NCI-H2107 (cell line): ENCODE measurements around the gene ZNG1A.
"Not testable (repeated sequence)": the region's sequence is repeated elsewhere in the genome, so short reads cannot be mapped to it uniquely, and the experiment has no call there.

Source experiments
- DNase-seq: peaks from one replicate; lab custom pipeline; 2025; lab: John Stamatoyannopoulos, UW

Gene ZNG1A

DNA sequence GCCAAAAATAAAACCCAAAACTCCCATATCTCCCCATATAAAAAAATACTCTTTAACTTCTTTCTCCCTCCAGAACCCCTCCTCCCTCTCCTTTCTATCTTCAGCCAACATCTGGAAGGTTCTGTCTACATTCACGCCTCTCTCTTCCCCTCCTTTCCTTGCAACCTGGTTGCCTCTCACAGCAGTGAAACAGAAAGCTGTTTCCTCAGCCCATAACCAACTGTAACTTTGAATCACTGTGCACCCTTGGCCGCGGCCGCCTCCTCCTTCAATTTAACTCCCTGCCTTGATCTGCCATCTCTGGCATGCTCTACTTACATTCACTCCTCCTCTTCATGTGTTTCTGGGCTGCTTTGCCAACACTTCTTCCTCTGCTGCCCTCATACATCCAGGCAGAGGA is 83.9 kb downstream of the ZNG1A start:
- not testable (repeated sequence) for DNase-seq

DNA sequence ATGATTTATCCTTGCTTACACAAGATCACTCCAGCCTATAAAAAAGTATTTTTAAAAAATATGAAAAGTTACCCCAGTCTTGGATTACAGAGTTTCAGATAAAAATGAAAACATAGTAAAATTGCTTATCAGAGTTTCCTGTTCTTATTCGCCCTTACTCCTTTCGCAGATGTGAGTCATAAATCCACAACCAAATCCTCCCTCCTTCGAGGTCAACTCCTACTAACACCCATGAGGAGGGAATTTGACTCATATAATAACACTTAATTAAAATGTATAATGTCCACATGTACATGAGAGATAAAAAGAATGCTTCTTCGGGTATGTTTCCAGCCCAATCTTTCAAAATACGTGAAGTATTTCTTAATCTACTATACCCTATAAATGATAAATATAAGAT is 84.5 kb downstream of the ZNG1A start:
- DNase-seq: not testable (repeated sequence)

DNA sequence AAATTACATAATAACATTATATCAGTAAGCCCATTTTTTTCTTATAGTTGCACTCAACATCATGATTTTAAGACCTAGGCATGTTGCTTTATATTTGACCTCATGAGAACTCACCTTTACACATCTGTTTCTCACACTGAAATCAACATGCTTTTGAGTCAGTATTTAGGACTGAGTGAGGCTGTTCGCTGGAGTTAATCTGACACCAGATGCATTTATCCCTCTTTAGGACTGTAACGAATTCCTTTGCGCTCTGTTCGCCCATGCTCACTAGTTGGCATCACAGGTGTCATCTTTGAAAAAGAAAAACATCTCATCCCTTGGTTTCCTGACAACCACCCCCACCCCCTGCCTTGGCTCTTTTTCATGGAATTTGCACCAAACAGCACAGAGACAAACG is 84.9 kb downstream of the ZNG1A start:
- DNase-seq: not testable (repeated sequence)

DNA sequence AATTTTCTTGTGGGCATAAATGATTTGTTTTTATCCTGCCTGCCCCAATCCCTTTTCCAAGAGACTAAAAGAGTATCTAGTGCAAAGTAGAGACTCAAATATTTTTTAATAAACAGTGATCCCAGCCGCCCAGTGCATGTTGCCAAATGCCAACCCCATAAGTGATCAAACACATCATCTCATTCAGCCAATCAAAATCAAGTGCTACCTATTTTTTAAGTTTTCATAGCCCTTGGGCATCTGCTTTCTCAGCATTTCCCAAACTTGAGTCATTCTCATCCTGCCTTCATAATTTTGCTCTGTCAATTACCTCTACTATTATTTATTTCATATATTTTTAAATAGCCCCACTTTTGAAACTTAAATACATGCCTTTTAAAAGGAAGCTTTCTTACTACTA is 88.0 kb downstream of the ZNG1A start:
- not testable (repeated sequence) for DNase-seq

DNA sequence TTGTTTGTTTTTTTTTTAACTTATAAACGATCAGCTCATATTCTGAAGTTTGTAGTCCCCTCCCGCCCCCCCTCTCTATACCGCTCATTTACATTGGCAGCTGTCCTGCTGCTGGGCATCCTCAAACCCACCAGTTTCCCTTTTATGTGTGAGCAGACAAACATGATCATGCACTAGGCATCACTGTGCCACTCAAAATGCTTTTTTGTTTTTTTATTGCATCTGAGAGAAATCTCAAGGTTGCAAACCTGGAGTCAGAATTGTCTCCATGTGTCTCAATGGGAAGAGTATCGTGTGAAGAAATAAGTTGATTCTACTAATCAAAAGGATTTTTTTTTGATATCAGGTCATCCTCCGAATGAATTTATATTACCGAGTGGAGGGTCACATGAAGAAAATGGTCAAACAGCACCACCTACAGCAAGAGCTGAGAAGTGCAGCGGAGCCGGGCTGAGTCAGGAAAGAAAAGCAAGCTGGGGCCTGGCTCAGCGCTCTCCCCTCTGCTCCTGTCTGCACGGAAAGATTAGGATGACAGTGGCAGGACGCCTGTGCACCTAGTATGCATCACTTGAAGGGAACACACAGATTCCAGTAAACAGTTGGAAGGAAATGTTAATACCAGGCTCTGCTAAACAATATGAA is 90.3 kb downstream of the ZNG1A start:
- not testable (repeated sequence) for DNase-seq

DNA sequence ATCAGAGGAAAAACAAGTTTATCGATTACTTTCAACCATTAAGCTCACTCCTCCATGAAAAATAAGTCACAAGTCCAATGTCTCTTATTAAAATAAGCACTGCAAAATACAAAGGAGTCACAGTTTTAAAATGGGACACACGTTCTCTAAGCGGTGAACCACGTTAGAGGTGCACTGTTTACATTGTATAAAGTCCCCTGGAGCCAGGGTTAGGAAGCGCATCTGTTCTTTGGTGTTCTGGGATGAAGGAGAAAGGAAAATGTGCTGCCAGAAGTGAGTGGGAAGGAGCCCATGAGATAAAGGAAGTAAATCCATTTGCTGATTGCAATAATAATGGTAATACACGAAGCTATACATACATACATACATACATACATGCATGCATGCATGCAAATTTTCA is 91.0 kb downstream of the ZNG1A start:
- not testable (repeated sequence) for DNase-seq

DNA sequence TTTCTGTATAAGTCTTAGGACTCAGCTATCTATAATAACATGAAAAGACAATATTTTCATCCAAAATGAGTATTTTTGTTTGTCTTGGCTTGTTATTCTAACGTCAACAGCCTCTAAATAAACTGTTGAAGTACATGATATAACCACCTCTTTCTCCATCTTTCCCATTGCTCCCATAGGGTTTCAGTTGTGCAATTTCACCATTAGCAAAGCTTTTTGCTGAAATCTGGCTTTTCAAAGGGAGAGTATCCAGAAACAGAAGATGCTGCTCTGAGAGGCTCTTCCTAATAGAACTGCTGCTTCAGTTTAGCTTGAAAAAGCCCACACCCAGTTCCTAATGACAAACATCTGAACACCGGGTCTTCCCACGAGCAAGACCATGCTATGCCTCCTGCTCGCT is 91.8 kb downstream of the ZNG1A start:
- DNase-seq: not testable (repeated sequence)

DNA sequence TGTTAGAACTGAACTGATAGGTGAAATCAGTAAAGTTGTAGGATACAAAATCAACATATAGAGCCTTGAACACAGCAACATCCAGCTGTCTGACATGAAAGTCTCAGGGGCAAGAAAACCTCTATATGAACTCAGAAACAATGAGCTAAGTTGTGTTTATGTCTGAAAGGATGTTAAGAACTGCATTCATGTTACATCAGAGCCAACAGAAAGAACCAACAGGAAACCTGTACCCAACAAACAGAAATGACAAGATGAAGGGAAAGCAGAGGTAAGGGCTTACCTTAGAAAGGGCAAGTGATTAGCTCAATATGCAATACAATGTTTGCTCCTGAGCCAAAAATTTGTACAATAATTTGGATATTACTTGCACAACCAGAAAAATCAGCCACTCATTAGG is 92.2 kb downstream of the ZNG1A start:
- DNase-seq: not testable (repeated sequence)

DNA sequence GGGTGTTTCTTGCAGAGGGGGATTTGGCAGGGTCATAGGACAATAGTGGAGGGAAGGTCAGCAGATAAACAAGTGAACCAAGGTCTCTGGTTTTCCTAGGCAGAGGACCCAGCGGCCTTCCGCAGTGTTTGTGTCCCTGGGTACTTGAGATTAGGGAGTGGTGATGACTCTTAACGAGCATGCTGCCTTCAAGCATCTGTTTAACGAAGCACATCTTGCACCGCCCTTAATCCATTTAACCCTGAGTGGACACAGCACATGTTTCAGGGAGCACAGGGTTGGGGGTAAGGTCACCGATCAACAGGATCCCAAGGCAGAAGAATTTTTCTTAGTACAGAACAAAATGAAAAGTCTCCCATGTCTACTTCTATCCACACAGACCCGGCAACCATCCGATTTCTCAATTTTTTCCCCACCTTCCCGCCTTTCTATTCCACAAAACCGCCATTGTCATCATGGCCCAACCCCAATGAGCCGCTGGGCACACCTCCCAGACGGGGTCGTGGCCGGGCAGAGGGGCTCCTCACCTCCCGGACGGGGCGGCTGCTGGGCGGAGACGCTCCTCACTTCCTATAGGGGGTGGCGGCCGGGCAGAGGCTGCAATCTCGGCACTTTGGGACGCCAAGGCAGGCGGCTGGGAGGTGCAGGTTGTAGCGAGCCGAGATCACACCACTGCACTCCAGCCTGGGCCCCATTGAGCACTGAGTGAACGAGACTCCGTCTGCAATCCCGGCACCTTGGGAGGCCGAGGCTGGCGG is 95.7 kb downstream of the ZNG1A start:
- not testable (repeated sequence) for DNase-seq

DNA sequence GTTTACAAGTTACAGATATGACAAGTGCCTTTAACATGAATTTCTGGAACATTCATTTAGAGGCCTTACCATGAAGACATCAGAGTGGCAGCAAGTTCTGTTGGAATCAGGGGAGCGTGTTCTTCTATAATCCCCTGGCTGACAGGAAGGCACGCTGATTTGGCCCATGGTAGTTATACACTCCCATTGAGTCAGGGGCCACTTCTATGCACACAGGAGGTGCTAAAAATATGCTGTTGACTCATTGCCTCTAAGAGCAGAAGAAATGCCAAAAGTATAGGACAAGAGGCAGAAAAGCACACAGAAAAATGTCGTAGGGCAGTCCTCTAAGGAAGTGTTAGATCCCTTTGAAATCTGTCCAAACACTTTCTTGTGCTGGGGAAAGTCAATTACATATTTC is 100.5 kb downstream of the ZNG1A start:
- DNase-seq: not testable (repeated sequence)

DNA sequence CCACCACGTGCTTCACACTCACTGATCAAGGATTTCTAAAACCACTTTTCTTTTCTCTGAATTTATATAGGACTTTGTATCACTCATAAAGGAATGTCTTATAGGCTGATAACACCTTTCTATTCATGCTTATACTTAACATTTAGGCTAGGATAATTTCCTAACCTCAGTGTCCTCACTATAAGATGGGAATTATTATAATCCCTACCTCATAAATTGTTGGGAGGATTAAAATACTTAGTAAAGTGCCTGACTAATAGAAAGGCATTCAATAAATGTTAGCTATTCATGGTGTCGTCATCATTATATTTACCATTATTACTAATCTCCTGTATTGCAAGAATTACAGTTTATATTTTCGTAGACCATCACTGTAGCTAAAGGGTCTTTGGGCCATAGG is 102.5 kb downstream of the ZNG1A start:
- not testable (repeated sequence) for DNase-seq

DNA sequence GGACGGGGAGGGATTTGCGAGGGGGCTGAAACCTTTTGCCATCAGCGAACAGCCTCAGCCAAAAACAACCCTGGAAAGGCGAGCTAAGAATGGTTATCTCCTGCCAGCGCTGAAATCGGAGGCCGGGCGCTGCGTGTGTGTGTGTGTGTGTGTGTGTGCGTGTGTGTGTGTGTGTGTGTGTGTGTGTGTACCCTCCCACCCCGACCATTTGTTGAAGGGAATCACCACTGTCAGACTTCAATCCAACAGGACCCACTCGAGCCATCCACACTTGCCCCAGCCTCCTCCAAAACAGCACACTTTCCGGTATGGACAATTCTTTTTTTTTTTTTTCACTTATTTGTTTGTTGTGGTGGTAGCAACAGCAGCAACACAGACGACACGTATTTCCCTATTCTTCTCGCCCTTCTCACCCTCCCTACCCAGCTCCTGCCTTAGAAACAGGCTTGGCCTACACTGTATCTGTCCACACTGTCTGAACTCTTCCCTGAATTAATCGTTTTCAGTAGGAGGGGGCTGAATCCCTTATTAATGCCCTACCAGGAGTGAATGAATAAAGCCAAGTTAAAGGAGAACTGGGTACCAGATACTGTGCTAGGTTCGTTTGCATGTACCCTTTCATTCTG is 104.8 kb downstream of the ZNG1A start:
- DNase-seq: not testable (repeated sequence)

DNA sequence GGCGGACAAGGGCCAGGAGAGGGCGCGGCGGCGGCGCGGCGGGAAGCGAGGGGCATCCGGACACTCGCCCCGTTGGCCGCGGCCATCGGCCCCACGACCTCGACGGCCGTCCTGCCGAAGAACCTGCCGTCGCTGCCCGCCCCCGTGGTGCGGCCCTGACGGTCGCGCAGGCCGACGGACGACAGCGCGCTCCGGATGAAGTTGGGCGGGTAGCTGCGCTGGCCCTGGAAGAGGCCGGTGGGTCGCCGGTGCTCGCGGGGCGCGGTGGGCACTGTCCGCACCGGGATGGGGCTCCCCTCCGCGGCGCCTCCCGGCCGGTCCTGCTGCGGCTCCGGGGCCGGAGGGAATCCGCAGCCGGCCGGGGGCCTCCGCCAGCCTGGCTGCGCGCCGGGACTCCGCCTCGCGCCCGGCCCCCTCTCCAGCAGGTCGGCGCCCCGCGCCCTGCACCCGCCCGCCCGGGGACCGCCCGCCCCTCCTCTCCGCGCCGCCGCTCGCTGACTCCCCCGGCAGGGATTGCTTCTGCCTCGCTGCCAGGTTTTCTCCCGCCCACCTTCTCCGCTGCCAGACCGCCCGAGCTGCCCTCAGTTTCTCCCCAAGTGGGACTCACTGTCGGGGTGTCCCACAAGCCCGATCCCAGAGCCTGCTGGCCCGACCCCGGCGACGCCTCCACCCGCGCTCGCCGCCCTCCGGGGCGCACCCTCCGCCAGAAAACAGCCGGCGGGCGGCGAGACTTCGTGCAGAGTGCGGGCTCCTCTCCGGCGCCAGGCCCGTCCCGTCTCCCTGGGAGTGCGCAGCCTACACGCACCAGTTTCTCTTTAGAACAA is 105.6 kb downstream of the ZNG1A start:
- DNase-seq: not testable (repeated sequence)
